OCI-LY3 (cell line): ENCODE measurements around the gene RABGAP1.

ENCODE experiments used
- H2AFZ ChIP-seq: fragments of 200-600, 300-600 bp; shearing (Covaris generic); 2 replicates; pipeline ENCODE4 v1.6.0; 2014; ENCODE audit warnings: antibody characterized with exemption, low read depth, low read length
- H3K27ac ChIP-seq: fragments of 200-600, 300-600 bp; sonication (generic); 2 replicates; pipeline ENCODE4 v1.5.1; 2014; ENCODE audit warnings: mild to moderate bottlenecking, low read length, moderate library complexity, mixed read lengths
- H3K27me3 ChIP-seq: fragments of 200-600, 300-600 bp; sonication (generic); 2 replicates; pipeline ENCODE4 v1.6.1; 2014; ENCODE audit warnings: low read depth, low read length, mixed read lengths
- H3K36me3 ChIP-seq: fragments of 200-600, 300-600 bp; sonication (generic); replicated peaks from 2 replicates; pipeline ENCODE3; 2014; ENCODE audit warnings: low read depth, low read length, mixed read lengths
- H3K4me1 ChIP-seq: fragments of 300-600, 200-600 bp; sonication (generic); 2 replicates; pipeline ENCODE4 v1.6.1; 2014; ENCODE audit warnings: low read length, mixed read lengths
- H3K4me2 ChIP-seq: fragments of 200-600, 300-600 bp; sonication (generic); 2 replicates; pipeline ENCODE4 v1.6.1; 2014; ENCODE audit warnings: low read length, mixed read lengths
- H3K4me3 ChIP-seq: fragments of 300-600, 200-600 bp; sonication (generic); 2 replicates; pipeline ENCODE4 v1.5.1; 2014; ENCODE audit warnings: antibody characterized with exemption, mild to moderate bottlenecking, low read length, moderate library complexity
- H3K79me2 ChIP-seq: fragments of 300-600, 200-600 bp; shearing (Covaris generic); 2 replicates; pipeline ENCODE4 v1.6.1; 2014; ENCODE audit warnings: mild to moderate bottlenecking, low read length, mixed read lengths
- H3K9ac ChIP-seq: fragments of 300-600, 200-600 bp; shearing (Covaris generic); 2 replicates; pipeline ENCODE4 v1.6.0; 2014; ENCODE audit warnings: mild to moderate bottlenecking, low read length, moderate library complexity
- H3K9me3 ChIP-seq: fragments of 200-600, 300-600 bp; shearing (Covaris generic); 2 replicates; pipeline ENCODE4 v1.6.1; 2014; ENCODE audit warnings: low read length, mixed read lengths; ENCODE audit not compliant: insufficient read depth
- H4K20me1 ChIP-seq: fragments of 200-600, 300-600 bp; sonication (generic); 2 replicates; pipeline ENCODE4 v1.6.1; 2016; ENCODE audit warnings: low read length, mixed read lengths; ENCODE audit not compliant: insufficient read depth
- CTCF ChIP-seq: fragments of 200-600, 300-600 bp; sonication (generic); IDR thresholded peaks from 2 replicates; pipeline ENCODE4 v1.5.1; 2014; ENCODE audit warnings: antibody characterized with exemption, low read length, low read depth
- EZH2phosphoT487 ChIP-seq: fragments of 200-600 bp; shearing (Covaris generic); IDR thresholded peaks from 2 replicates; pipeline ENCODE4 v1.6.1; 2018; ENCODE audit warnings: antibody characterized with exemption, mixed run types, low read depth

Gene RABGAP1

GRCh38 chr9:123064716-123065115, 123.9 kb downstream of the RABGAP1 start:
- H3K4me1 ChIP-seq: peaks cover 13% of the 10 kb centered on the region
- H3K36me3 ChIP-seq: peaks cover 30% of the 10 kb centered on the region
- H3K27ac ChIP-seq: no peak overlapping the region
- no peak overlapping the region for H3K4me2 ChIP-seq
- H3K79me2 ChIP-seq: no peaks in the 10 kb centered on the region
- H2AFZ ChIP-seq: no peak overlapping the region
- no peak overlapping the region for H3K9ac ChIP-seq
- TF ChIP-seq EZH2phosphoT487 (no peak), CTCF (no peak)
- H3K27me3 ChIP-seq: no peaks in the 10 kb centered on the region
- no peaks in the 10 kb centered on the region for H4K20me1 ChIP-seq
- H3K4me3 ChIP-seq: no peak overlapping the region
- no peaks in the 10 kb centered on the region for H3K9me3 ChIP-seq

- peaks cover 17% of the 10 kb centered on the region for H3K4me1 ChIP-seq
- H3K79me2 ChIP-seq: no peaks in the 10 kb centered on the region
- H3K9me3 ChIP-seq: no peaks in the 10 kb centered on the region
- no peak overlapping the region for H2AFZ ChIP-seq
- no peaks in the 10 kb centered on the region for H4K20me1 ChIP-seq
- peaks cover 33% of the 10 kb centered on the region for H3K36me3 ChIP-seq
- no peak overlapping the region for H3K9ac ChIP-seq
- H3K4me2 ChIP-seq: no peak overlapping the region
- no peak for TF ChIP-seq CTCF
- TF ChIP-seq EZH2phosphoT487: no peak
- no peak overlapping the region for H3K4me3 ChIP-seq
- H3K27ac ChIP-seq: no peak overlapping the region
- H3K27me3 ChIP-seq: no peaks in the 10 kb centered on the region
Observed at GRCh38 chr9:123065196-123065595, 124.4 kb downstream of the RABGAP1 start.

- Histone ChIP-seq H4K20me1 (no peaks in the 10 kb centered on the region), H3K27me3 (no peaks in the 10 kb centered on the region), H2AFZ (no peak overlapping the region), H3K4me1 (peaks cover 19% of the 10 kb centered on the region), H3K79me2 (no peaks in the 10 kb centered on the region), H3K27ac (no peak overlapping the region), H3K9ac (no peak overlapping the region), H3K36me3 (peaks cover 41% of the 10 kb centered on the region), H3K9me3 (no peaks in the 10 kb centered on the region), H3K4me2 (no peak overlapping the region), H3K4me3 (no peak overlapping the region)
- TF ChIP-seq CTCF: no peak
- no peak for TF ChIP-seq EZH2phosphoT487
Observed at GRCh38 chr9:123067136-123067535, 126.3 kb downstream of the RABGAP1 start.

- Histone ChIP-seq H3K9me3 (no peaks in the 10 kb centered on the region), H3K4me1 (peaks cover 31% of the 10 kb centered on the region), H3K27me3 (no peaks in the 10 kb centered on the region), H4K20me1 (no peaks in the 10 kb centered on the region), H3K9ac (no peak overlapping the region), H3K27ac (no peak overlapping the region), H3K4me3 (no peak overlapping the region), H3K4me2 (peak overlapping the region; percentile 23), H3K36me3 (peaks cover 57% of the 10 kb centered on the region), H3K79me2 (no peaks in the 10 kb centered on the region), H2AFZ (no peak overlapping the region)
- no peak for TF ChIP-seq CTCF
- no peak for TF ChIP-seq EZH2phosphoT487
Observed at GRCh38 chr9:123069010-123069481, 128.2 kb downstream of the RABGAP1 start.
